KG1 (cell line): ENCODE results near the gene NR2C1.
"Not testable (repeated sequence)": the region's sequence is repeated elsewhere in the genome, so short reads cannot be mapped to it uniquely, and the experiment has no call there.

Experiments used
- DNase-seq: peaks from one replicate; lab custom pipeline; 2025; lab: John Stamatoyannopoulos, UW

The NR2C1 gene

DNA sequence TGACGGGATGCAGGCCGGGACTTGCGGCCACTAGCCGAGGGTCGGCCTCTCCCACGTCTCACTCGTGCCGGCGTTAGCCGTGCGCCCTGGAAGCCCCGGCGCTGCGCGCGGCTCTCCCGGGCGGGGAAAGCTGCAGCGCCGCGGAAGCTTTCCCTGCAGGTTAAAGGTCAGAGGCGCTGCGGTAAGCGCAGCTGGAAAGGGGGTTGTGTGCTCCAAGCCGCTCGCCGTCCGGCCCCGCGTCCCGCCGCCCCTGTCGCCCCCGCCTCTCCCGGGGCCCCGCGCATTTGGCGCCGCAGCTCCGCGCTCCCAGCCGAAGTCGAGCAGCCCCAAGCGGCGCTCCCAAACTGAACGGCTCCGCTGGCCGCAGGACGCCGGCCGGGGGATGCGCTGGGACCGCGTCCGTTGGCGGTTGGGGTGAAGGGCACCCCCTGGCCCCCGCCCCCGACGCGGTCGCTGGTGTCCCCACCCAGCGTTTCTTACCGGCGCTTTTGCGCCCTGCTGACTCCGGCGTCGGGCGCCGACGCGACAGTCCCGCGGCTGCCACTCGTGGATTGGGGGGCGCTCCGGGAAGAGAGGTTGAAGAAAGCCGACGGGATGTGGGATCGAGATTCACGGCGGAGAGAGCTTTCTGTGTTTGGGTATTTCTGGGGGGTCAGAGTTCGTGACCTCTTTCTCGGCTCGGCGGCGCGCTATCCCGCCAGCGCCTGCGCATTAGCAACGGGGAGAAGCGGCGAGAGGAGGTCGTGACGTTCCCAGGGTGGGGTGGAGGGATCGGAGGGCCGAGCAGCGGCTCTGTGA is at the start of gene NR2C1:
NR2C1 (minus strand) TSS at position 719 of the 798 bp plus-strand sequence. CDS start 6,234 bp downstream, outside the sequence.
- DNase-seq: no peak

- no peak for DNase-seq
These were observed 45.4 kb upstream of the NR2C1 start for GRCh38 chr12:95118788-95119179.

DNA sequence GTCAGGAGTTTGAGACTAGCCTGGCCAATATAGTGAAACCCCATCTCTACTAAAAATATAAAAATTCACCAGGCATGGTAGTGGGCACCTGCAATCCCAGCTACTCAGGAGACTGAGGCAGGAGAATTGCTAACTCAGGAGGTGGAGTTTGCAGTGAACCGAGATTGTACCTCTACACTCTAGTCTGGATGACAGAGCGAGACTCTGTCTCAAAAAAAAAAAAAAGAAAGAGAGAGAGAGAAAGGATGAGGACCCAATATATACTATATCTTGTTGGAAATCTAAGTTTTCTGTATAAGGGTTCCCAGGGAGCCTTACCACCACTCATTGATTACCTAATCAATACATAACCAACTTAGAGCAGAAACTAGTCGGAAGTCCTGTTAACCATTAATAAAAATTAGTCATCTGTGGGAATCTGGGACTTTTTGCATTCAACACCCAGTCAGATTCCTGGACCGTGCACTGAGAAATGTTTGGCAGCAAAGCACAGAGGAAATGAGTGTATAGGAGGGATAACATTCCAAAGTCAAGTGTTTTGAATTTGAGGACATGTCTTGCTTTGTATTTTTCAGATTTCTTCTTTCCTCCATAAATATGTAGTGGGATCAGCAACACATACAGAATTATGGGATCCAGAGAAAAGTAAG is 44.8 kb upstream of the NR2C1 start:
- DNase-seq: no peak

- DNase-seq: peak; percentile 22
These were observed 43.8 kb upstream of the NR2C1 start for GRCh38 chr12:95117178-95117599.

DNA sequence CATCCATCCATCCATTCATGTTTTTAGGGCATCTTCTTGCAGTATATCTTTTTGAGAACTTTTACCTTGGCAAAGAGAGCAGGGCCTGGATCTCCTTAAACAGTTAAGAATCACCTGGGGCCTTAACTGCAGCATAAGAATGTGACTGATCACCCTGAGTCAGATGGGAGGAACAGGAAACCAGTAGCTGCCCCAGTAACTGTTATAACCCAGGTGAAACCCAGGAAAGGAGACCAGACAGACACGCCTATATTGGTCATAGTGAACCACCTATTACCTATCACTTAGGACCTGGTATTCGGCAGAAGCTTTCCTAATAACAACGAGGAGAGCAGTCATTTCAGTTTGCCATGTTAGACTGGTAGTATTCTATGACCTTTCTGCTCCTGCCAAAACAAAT is 43.4 kb upstream of the NR2C1 start:
- DNase-seq: no peak

DNA sequence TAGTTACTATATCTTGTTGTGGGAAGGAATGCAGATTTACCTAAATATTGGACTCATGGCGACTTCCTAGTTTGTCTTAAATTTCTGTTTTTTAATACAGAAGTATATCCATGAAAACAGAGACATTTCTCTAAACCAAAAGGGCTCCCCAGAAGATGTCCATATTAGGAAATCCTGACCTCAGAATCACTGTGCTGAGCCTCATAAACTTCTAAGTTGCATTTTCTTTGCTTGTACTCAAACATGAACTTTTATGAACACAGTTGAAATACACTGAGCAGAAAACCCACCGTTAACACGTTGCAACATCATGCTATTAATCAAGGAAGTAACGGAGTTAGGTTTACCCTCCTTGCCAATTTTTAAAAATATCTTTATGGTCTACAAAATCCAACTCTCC is 42.9 kb upstream of the NR2C1 start:
- DNase-seq: no peak

DNA sequence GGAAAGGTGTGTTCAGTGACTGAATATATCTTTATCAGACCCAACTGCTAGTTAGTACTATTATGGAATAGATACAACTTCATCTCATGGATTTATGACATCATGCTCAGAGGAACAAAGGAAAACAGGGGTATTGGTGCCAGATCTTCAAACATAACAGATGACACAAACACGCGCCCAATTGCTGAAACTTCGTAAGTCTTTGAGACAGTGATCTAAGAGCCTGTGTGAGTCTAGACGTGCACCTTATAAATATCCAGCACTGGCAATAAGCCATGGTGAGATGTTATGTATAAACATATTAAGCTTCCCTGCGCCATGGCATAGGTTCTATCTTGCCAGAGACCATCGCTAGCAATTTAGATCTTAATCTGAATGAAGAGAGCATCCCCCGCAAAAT is 42.2 kb upstream of the NR2C1 start:
- DNase-seq: no peak

DNA sequence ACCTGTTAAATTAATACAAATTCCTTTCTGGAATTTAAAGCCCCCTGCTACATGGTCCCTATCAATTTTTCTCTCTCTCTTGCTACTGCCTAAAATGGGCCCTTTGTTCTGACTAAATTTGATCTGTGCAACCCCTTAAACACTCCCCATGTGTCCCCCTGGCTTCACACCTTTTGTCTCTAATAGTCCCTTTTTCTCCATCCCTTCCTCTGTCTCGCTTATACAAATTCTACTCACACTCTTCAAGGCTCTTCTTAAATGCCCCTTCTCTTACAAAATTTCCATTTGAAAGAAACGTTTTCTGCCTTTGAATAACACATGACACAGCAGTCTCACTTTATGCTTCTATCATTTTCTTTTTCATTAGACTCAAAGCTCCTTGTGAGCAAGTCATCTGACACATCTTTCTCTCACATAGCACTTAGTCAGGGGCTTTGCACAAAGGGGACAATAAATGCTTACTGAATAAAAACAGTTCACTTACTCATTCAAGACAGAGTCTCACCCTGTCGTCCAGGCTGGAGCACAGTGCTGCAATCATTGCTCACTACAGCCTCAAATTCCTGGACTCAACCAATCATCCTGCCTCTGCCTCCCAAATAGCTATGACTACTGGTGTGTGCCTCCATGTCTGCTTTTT is 41.5 kb upstream of the NR2C1 start:
- DNase-seq: no peak

- DNase-seq: no peak
These were observed 33.9 kb upstream of the NR2C1 start for GRCh38 chr12:95107362-95107761.

DNA sequence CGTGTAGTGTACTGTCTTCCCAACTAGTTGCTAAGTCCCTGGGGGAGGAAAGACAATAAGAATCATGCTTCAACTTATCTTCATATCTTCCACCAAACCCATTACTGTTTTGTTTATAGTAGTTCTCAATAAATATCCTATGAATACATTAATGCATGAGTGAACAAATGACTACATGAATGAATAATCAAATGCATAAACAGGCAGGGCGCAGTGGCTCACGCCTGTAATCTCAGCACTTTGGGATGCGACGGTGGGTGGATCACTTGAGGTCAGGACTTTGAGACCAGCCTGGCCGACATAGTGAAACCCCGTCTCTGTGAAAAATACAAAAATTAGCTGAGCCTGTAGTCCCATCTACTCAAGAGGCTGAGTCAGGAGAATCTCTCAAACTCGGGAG is 32.1 kb upstream of the NR2C1 start:
- no peak for DNase-seq

DNA sequence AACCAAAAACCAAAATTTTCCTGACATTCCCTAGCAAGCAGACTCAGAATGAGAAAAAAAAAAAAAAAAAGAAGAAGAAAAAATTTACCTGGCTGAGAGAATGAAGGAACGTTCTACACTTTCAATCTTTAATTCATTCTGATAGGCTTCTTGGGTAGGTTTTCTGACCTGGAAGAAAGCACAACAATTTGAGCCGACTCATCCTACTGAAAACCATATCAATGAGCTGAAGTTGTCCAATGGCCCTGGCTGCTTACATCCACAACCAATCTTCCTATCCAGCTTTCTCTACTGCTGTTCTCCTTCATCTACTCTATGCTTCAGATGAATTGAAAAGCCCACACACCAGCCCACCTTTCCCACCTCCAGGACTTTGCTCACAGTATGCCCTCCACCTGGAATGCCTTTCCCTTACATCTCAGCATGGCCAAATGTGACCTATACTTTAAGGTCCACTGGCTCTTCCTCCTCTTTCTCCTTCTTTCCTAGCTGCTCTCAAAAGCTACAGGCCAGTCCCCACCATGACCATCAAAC is 31.6 kb upstream of the NR2C1 start:
- DNase-seq: no peak

- DNase-seq: no peak
These were observed 29.7 kb upstream of the NR2C1 start for GRCh38 chr12:95102916-95103671.

GRCh38 chr12:95101957-95102356 is 28.5 kb upstream of the NR2C1 start:
- DNase-seq: not testable (repeated sequence)

DNA sequence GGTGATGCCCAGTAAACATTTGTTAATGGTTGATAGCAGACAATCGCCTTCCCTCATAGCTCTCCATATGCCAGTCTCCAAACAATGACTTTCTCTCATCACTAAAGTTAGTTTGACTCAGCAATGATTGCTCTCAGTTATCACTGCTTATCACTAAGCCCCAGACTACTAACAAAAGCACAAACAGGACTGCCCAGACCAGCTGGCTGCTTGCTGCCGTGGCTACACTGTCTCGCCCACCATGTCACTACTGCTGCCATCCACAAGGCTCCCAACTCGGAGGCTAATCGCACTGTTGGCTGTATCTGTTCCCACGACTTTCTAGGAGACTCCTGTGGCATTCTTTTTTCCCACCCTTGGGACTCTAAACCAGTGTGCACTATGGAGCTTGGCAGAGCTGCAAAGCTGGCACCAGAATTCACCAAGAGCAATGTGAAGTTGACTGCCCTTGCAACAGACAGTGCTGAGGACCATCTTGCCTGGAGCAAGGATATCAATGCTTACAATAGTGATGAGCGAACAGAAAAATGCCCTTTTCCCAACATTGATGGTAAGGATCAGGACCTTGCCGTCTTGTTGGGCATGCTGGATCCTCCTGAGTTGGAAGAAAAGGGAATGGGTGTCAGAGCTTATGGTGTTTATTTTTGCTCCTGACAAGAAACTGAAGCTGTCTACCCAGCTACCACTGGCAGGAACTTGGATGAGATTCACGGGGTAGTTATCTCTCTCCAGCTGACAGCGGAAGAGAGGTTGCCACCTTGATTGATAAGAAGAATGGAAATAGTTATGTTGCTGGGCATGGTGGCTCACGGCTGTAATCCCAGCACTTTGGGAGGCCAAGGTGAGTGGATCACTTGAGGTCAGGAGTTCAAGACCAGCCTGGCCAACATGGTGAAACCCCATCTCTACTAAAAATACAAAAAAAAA is 27.1 kb upstream of the NR2C1 start:
- no peak for DNase-seq

GRCh38 chr12:95099270-95099790 is 25.9 kb upstream of the NR2C1 start:
- DNase-seq: no peak

- no peak for DNase-seq
These were observed 23.4 kb upstream of the NR2C1 start for GRCh38 chr12:95096852-95097251.

GRCh38 chr12:95096378-95096777 is 23.0 kb upstream of the NR2C1 start:
- no peak for DNase-seq

DNA sequence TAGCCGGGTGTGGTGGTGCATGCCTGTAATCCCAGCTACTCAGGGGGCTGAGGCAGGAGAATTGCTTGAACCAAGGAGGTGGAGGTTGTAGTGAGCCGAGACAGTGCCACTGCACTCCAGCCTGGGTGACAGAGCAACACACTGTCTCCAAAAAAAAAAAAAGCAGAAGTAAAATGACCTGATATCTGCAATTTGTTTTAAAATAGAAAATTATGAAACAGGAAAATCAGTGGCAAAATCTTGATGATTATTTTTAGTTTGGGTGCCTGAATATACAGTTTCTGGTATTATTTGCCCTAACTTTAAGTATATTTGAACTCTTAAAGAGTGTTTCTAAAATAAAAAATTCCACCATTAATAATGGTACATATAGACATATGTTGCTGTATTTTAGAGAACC is 22.4 kb upstream of the NR2C1 start:
- DNase-seq: not testable (repeated sequence)

GRCh38 chr12:95089462-95089861 is 16.0 kb upstream of the NR2C1 start:
- DNase-seq: no peak

DNA sequence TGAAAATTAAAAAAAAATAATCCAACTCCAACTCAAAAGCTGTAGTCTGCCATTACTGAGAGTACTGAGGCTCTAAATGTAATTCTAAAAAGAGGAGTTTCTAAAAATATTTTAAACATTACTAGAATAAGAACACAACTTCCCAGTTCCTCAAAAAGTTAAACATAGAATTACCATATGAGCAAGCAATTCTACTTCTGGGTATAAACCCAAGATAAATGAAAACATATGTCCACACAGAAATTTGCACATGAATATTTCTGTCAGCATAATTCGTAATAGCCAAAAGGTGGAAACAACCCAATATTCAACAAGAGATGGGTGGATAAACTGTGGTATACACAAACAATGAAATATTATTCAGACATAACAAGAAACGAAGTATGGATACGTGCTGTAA is 15.0 kb upstream of the NR2C1 start:
- no peak for DNase-seq

- no peak for DNase-seq
These were observed 12.2 kb upstream of the NR2C1 start for GRCh38 chr12:95085612-95086011.
